ENCODE measurements around the gene SOCS6.
"Not testable (repeated sequence)": the region's sequence is repeated elsewhere in the genome, so short reads cannot be mapped to it uniquely, and the experiment has no call there.

Gene SOCS6

DNA sequence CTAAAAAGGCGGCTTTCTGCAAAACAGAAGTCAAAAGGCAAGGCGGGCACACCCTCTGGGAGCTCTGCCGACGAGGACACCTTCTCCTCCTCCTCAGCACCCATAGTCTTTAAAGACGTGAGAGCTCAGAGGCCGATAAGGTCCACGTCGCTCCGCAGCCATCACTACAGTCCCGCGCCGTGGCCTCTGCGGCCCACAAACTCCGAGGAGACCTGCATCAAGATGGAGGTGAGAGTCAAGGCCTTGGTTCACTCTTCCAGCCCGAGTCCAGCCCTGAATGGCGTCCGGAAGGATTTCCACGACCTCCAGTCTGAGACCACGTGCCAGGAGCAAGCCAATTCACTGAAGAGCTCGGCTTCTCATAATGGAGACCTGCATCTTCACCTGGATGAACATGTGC is 36.1 kb downstream of the SOCS6 start:
- DNase-seq (ENCODE audit: low spot score) = no peak

DNA sequence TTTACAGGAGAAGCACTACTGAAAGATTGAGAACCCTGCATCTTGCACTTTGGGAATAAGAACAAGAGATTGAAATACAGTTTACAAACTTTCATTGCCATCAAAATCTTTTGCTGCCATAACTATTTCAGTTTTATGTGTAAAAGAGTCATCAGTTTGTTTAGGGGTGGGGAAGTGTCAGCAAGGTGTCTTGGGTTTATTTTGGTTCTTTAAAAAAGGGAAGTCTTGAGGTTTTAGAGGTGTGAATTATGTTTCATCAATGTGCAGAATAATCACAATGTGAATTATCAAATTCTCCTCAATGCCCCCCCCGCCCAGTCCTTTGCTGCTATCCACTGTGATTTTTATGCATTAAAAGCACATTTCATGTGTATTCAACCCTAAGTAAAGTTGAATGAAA is 37.4 kb downstream of the SOCS6 start:
- DNase-seq (ENCODE audit: low spot score) = no peak

DNA sequence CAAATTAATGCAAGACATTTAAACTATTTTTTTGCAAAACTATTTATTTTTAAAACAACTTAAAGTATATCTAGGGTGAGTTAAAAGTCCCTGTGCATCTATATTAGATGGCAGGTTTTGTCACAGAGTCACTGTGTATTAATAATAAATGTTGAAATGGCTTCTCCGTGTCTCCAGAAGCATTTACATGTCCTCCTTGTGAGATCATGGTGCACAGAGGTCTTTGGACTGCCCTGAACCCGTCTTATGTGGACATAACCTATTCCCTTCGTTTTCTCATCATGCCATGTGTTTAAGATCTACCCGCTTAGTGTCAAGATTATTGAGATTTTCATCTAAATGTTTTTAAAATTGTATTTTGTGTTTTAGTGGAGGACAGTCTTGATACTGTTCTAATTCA is 39.3 kb downstream of the SOCS6 start:
- no peak for DNase-seq (ENCODE audit: low spot score)

DNA sequence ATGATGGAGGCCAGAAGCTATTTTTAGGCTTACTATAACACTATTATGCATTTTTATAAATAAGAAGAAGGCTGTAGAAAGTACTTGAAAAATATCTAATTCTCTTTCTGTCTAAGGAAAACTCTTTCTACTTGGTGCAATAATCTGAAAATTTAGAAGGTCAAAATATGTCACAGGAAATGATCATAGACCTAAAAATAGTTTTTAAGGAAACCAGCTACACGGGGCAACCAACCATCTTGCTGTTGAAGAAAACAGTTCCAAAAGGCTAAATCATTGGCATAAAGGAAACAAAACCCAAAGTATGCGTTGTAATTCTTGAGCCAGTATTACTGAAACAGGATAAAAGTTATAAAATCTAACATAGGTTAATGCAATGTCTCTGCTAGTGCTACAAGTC is 40.2 kb downstream of the SOCS6 start:
- DNase-seq (ENCODE audit: low spot score) = no peak

DNA sequence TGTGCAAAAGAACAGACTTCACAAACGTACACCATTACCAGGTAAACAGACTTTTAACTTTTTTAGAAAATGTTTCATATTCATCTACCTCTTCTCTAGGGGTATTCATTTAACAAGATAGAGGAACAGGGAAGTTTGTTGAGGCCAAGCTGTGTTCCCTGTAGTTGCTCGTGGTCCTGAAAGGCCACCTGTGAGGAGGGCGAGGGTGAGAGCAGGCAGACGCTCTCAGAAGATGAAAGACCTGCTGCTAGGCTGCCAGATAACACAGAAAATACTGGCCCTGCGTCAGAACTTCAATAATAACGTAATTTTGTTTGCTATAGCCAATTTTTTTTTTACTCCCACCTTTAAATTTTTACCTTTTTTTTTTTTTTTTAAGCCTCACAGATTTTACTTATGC is 42.0 kb downstream of the SOCS6 start:
- DNase-seq (ENCODE audit: low spot score) = no peak

DNA sequence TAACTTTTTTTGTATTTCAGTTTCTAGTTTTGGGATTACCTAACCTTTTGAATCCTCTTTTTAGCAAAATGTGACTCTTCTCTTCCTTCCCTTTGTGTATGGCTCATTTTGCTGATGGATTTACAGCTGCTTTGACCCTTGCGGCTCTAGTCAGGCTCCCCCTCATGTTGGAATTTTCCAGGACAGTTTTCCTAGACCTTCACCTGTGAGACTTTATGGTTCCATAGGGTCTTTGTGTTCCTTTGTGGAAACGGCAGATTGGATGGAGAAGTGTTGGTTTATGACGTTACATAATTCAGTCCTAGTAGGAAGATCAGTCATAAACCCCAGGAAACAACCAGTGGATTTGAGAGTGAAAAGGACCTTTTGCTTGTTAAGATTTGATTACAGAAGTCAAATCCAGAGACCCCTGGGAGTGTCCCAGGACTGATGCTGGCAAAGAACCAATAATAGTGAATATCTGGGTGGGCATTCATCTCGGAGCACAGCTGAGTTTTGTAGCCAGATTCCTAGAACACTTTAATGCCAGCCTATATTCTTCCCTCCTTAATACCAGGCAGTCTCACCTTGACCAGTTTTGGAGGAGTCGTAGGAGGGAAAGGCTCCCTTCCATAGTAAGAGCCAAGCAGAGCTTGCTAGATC is 42.7 kb downstream of the SOCS6 start:
- no peak for DNase-seq (ENCODE audit: low spot score)

DNA sequence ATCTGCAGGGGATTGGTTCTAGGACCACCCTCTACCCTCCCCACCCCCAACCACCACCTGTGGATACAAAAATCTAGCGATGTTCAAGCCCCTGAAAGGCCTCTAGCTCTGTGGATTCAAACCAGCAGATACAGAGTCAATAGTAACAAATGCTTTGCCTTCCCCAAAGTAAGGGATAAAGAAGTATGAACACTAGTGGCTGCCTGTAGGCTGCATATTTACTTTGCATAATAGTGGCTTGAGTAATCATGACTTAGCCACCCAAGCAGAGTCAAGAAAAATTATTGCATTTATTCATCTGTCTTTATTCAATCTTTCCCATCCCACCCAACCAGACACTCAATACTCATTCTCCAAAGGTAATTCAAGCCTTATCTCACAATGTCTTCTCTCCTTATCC is 43.8 kb downstream of the SOCS6 start:
- no peak for DNase-seq (ENCODE audit: low spot score)

DNA sequence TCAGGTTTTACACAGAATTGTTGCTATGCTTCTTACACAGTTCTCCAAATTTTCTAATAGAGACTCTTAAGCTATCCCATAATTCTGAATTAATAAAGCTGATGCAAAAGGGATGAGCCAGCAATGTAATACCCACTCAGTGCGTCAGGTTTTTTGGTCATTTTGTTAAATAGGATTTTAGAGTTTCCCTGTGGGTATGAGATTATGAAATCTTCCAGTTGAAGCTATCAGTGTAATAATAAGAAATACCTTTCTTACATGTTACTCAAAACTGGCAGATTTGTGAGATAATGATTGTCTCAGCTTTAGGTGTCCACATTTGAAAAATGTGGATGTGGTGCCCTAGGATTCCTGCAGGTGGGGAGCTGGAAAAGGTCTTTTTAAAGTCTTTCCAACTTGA is 44.5 kb downstream of the SOCS6 start:
- no peak for DNase-seq (ENCODE audit: low spot score)

DNA sequence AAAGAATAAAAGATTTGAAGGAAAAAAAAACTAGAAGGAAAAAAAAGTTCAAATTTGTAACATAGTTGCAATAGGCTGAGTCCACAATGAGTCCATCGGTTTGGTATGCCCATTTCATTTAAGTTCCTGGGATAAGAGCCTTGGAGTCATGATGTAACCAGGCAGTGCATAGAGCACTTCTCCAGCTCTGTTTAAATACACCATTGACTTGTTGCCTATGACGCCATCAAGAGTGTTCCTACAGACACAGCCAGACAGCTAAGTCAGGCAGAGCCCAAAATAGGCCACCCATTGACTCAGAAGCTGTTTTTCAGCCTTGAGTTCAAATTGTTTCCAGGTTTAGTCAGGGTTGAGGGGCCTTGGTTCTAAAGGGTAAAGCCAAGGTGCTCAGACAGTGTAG is 44.9 kb downstream of the SOCS6 start:
- DNase-seq (ENCODE audit: low spot score) = no peak

DNA sequence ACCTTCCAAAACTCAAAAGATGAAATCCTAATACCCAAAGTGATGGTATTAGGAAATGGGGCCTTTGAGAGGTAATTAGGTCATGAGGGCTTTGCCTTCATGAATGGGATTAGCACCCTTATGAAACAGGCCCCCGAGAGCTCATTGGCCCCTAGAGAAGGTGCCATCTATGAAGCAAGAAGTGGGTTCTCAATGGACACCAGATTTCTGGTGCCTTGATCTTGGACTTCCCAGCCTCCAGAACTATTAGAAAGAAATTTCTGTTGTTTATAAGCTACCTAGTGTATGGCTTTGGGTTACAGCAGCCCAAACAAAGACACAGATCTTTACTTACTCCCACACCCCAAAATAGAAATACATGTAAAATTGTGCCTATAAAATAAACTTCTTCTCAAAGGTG is 45.4 kb downstream of the SOCS6 start:
- DNase-seq (ENCODE audit: low spot score) = no peak

DNA sequence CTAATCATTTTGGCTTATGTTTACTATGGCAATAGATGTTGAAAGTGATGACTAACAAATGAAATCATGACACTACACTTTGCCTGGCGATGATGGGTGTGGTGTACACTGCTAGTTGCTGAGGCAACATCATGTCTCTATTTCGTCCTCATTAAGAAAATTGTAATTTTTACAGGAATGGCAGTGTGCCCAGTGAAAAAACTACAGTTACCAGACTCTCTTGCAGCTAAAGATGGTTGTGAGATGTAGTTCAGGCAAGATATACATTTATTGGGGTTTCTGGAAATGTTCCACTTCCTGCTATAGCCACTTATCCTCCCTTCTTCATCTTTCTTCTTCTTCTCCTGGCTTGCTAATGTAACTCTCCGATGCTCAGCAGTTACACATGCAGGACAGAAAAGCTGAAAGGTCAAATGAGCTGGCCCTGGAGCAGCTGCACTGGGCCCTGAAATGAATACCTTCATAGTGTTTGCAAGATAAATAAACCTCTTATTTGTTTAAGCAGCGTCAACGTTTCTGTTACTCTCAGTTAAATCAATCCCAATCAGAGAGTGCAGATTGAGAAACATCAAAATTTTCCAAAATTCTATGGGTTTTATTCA is 46.0 kb downstream of the SOCS6 start:
- no peak for DNase-seq (ENCODE audit: low spot score)

DNA sequence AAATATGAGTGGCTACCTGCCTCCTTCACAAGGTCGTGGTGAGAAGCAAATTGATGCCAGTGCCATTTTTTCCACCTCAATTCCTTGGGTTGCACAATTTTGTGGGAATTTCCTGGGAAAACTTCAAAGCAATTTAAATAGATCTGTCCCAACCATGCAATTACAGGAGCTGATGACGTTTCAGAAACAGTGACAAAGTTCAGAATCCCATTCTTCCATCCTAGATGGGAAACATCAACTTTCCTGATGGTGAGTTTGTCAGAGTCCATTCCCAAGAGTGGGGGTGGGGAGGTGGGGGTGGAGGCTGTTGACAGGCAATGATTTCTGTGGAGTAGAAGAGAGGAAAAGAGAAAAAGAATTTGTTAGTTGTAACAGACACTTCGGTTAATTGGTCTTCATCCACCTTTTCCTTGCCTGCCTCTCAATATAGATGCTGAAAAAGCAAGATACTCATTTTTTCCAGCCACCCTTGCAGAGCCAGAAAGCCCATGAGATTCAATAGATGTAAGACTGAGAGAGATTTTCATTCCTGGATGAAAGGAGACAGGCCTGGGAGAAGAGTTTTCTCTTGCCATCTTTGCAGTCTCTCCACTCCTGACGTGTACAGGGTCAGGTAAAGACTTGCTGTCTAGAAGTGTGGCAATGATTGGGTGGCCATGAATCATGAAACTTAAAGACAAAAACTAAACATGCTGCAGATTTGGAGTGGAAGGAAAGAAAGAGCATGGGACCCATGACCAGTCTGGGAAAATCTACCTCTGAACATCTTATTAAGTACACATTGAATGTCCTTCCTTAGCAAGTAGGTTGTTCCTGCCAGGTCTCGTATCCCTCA is 47.3 kb downstream of the SOCS6 start:
- DNase-seq (ENCODE audit: low spot score) = no peak

DNA sequence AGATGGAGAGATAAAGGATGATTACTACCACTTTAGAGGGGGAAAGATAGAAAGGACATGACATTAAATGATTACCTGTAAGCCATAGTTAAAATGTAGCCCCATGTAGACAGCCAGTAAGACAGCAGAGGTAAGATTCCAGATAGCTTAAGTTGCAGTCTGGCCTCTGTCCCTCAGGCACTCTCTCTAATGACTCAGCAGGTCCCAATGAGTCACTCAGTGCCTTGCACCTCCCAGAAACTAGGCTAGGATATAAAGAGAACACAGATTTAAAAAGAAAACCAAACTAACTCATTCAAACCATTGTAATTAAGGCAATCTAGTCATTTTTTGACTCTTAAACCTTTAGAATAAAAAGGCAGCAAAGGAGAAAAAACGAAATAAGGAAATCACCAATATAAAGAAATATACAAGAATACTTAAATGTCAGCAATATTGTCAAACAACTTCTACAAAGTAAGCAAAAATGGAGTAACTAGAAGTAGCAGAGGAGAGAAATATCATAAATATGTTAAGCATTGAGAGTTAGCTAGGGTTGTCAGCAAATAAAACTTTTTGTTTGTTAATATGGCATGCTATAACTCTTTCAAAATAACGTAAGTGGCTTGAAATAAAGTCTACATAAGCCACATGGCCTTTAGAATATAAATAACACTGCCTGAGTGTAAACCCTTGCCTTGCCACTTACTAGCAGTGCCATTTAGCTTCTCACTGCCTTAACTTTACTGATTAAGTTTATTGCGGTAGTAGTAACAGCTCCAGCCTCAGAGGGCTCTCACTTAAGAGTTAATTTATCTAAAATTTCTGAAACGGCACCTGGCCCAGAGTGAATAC is 48.5 kb downstream of the SOCS6 start:
- no peak for DNase-seq (ENCODE audit: low spot score)

DNA sequence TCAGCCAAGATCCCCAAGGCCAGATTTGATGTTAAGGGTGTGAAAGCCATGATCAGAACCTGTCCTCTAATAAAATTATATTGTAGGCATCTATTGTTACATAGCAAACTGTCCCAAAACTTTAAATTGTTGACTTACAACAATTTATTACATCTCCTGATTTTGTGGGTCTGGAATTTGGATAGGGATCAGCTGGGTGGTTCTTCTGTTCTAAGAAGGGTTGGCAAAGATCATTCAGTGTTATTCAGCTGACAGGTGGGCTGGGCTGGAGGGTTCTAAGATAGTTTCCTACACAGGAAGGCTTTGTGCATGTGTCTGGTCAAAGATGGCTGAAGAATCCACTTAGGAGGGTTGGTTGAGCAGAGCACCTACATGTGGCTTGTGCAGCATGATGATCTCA is 50.0 kb downstream of the SOCS6 start:
- DNase-seq (ENCODE audit: low spot score) = no peak

DNA sequence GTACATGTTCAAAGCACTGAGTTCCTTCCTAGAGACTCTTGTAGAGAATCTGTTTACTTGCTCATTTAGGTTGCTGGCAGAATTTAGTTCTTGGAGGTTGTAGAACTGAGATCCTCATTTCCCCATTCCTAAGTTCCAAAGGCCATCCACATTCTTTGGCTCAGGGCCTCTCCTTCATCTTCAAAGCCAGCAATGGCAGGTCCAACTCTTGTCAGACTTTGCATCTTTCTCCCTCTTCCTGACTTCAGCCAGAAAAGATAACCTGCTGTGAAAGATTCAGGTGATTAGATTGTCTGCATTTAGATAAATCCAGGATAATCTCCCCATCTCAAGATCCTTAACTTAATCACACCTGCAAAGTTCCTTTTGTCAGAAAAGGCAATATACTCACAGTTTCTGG is 51.1 kb downstream of the SOCS6 start:
- DNase-seq (ENCODE audit: low spot score) = no peak

DNA sequence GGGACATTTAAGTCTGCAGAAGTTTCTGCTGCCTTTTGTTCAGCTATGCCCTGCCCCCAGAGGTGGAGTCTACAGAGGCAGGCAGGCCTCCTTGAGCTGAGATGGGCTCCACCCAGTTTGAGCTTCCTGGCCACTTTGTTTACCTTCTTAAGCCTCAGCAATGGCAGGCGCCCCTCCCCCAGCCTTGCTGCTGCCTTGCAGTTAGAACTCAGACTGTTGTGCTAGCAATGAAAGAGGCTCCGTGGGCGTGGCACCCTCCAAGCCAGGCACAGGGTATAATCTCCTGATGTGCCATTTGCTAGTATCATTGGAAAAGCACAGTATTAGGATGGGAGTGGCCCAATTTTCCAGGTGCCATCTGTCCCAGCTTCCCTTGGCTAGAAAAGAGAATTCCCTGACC is 59.6 kb downstream of the SOCS6 start:
- not testable (repeated sequence) for DNase-seq (ENCODE audit: low spot score)

DNA sequence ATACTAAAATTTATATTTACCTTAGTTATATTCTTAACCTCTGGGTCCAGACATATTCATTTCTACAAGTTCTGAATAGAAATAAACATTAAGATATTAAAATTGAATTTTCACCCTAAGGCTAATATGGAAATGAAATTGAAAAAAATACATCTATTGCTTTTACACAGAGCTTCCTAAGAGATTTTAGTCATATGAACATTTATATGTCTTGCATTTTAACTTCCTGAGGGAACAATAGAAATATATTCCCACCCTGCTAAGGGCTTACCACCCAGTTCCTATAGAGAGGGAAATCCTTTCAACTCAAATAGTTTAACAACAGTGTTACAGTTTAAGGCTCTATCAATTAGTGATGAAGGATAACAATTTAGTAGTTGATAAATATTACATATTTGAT is 60.5 kb downstream of the SOCS6 start:
- DNase-seq (ENCODE audit: low spot score) = no peak

DNA sequence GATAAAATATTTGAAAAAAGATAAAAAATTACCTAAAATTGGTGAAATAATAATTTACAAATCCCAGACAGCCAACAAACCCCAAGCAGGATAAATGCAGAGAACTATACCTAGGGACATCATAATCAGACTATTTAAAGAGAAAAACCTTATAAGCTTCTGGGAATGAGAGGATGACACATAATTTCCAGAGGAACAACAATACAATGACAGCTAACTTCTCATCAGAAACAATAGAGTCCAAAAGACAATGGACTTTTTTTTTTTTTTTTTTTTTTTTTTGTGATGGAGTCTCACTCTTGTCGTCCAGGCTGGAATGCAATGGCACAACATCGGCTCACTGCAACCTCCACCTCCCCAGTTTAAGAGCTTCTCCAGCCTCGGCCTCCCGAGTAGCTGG is 65.2 kb downstream of the SOCS6 start:
- no peak for DNase-seq (ENCODE audit: low spot score)

DNA sequence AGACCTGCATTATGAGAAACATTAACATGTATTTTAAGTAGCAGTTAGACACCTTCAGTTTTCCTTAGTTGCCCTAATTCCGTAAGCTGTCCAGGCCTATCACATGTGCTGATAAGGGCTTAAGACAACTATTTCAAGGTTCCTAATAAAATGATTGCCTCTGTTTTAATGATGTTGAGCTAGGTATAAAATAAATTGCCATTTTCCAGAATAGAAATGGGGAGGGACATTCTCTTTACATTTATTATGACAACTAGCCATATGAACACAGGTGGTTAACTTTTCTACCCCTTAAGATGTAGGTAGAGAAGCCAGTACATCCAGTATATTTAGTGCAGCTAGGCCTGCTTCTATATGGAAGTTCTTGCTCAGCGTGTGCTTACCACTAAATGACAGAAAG is 65.9 kb downstream of the SOCS6 start:
- DNase-seq (ENCODE audit: low spot score) = no peak

DNA sequence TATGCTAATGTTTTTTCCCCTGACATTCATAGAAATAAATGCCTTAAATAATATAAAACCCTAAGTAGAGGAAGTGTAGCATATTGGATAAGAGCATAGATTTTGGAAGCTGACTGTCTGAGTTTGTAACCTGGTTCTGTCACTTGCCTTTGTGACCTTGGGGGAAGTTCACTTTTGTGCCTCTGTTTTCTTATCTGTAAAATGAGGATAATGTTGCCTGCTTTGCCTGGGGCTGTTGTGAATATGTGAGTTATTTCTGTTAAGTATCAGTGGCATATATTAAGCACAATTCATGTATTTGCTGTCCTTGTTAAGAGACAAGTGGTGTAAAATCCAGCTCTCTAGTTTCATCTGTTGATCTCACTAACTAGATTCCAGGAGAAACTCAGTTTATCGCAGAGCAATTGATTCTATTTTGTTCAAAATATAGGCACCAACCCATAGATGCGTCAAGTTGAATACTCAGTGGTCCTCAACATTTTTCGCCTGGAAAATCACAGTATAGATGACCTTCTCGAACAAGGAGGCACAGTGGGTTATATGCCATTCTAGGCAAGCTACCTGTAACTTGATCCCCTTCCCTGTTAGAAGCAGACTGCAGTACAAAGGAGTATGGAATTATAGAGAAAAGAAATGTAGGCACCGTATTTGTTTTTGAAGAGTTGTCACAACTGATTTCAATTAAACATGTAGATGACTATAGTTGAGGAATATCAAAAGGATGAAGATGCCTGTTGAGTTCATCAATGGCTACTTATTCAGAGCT is 67.0 kb downstream of the SOCS6 start:
- no peak for DNase-seq (ENCODE audit: low spot score)

DNA sequence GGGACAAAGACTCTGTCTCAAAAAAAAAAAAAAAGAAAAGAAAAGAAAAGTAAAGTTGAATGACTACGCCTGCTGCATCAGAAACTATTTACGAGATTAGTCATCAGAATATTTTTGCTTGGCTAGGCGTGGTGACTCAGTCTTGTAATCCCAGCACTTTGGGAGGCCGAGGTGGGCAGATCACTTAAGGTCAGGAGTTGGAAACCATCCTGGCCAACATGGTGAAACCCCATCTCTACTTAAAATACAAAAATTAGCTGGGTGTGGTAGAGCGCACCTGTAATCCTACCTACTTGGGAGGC is 69.2 kb downstream of the SOCS6 start:
- DNase-seq (ENCODE audit: low spot score) = not testable (repeated sequence)

DNA sequence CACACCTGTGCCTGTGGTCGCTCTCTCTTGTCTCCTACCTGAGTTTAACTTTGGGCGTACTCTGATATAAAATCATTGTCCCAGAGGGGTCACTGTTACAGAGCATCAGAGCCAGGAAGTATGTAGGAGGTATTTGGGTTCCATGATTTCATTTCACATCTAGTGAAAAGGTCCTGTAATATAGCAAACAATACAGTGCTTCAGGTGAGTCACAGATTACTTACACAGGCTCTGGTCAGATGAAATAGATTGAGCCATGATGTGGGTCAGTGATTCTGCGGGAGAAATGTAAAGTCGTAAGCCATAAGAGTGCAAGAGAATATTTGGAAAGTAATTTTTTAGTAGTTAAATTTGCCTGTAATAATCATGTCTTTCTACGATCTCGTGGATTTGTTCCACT is 70.2 kb downstream of the SOCS6 start:
- DNase-seq (ENCODE audit: low spot score) = no peak
